Osteoblast (primary cell): ENCODE results near the gene ZNF148. TPM values are rescaled to one million over a fixed set of nuclear protein-coding genes. Genes with fewer than 3 reads are reported as not detected.

Experiments
- DNase-seq: peaks from one replicate; pipeline ENCODE4 v3.0.0; 2011; ENCODE audit warnings: low spot score, mixed read lengths; ENCODE audit not compliant: insufficient read length; ENCODE audit errors: missing footprints
- H2AFZ ChIP-seq: 2 replicates; pipeline ENCODE4 v1.6.0; 2011; ENCODE audit warnings: mild to moderate bottlenecking, low read length
- H3K27ac ChIP-seq: 2 replicates; pipeline ENCODE4 v1.5.1; 2011; ENCODE audit warnings: mild to moderate bottlenecking, low read depth, low read length, moderate library complexity
- H3K27me3 ChIP-seq: 2 replicates; pipeline ENCODE4 v1.6.0; 2012; ENCODE audit warnings: mild to moderate bottlenecking, control low read depth, inconsistent platforms, low read length, moderate library complexity; ENCODE audit not compliant: insufficient read depth
- H3K36me3 ChIP-seq: 2 replicates; pipeline ENCODE4 v1.5.1; 2011; ENCODE audit warnings: mild to moderate bottlenecking, low read length, control low read depth, moderate library complexity; ENCODE audit not compliant: insufficient read depth
- H3K4me1 ChIP-seq: 2 replicates; pipeline ENCODE4 v1.5.1; 2011; ENCODE audit warnings: mild to moderate bottlenecking, low read length, control low read depth, moderate library complexity; ENCODE audit not compliant: insufficient read depth
- H3K4me2 ChIP-seq: 2 replicates; pipeline ENCODE4 v1.6.0; 2011; ENCODE audit warnings: mild to moderate bottlenecking, low read length; ENCODE audit not compliant: insufficient read depth
- H3K4me3 ChIP-seq: fragments of 200-600 bp; sonication (generic); 3 replicates; pipeline ENCODE4 v1.5.1; 2012; ENCODE audit warnings: mild to moderate bottlenecking, low read length, inconsistent platforms; ENCODE audit not compliant: insufficient read depth
- H3K79me2 ChIP-seq: 2 replicates; pipeline ENCODE4 v1.6.0; 2012; ENCODE audit warnings: mild to moderate bottlenecking, low read length, control low read depth, inconsistent platforms; ENCODE audit not compliant: insufficient read depth
- H3K9me3 ChIP-seq: 2 replicates; pipeline ENCODE4 v1.5.1; 2011; ENCODE audit warnings: low read depth, low read length, control low read depth
- H4K20me1 ChIP-seq: 2 replicates; pipeline ENCODE4 v1.6.0; 2012; ENCODE audit warnings: mild to moderate bottlenecking, low read length, control low read depth; ENCODE audit not compliant: insufficient read depth
- CTCF ChIP-seq: IDR thresholded peaks from 2 replicates; pipeline ENCODE4 v1.5.1; 2011; ENCODE audit warnings: mild to moderate bottlenecking, low read depth, low read length, moderate library complexity; ENCODE audit errors: extremely low read depth
- total RNA-seq: library from RNA; depleted of rRNA; stranded (reverse); fragments of >200 nt; gene quantifications from 2 replicates; pipeline ENCODE4 v1.2.3, GENCODE V29; 2012

Gene ZNF148
- total RNA-seq, 1 donor, result 38.4 TPM

GRCh38 chr3:125191256-125191655, 183.9 kb downstream of the ZNF148 start:
- H3K4me1 ChIP-seq, result peaks cover 6% of the 10 kb centered on the region

GRCh38 chr3:125190786-125191185, 184.3 kb downstream of the ZNF148 start:
- no peak overlapping the region for H3K4me2 ChIP-seq

More at GRCh38 chr3:125191256-125191655, 183.9 kb downstream of the ZNF148 start:
- DNase-seq, result no peak
- Histone ChIP-seq H3K4me3 (no peak overlapping the region), H2AFZ (no peak overlapping the region), H3K79me2 (no peaks in the 10 kb centered on the region), H3K9me3 (no peaks in the 10 kb centered on the region), H3K36me3 (no peaks in the 10 kb centered on the region), H3K4me2 (no peak overlapping the region), H4K20me1 (no peaks in the 10 kb centered on the region), H3K27me3 (no peaks in the 10 kb centered on the region), H3K27ac (no peak overlapping the region)
- no peak for TF ChIP-seq CTCF

GRCh38 chr3:125189378-125190165, 185.6 kb downstream of the ZNF148 start:
- H3K9me3 ChIP-seq, result no peaks in the 10 kb centered on the region
- H3K4me2 ChIP-seq, result no peak overlapping the region
- H3K27me3 ChIP-seq, result no peaks in the 10 kb centered on the region
- H3K36me3 ChIP-seq, result no peaks in the 10 kb centered on the region
- no peak overlapping the region for H2AFZ ChIP-seq
- no peak overlapping the region for H3K4me3 ChIP-seq
- DNase-seq, result no peak
- TF ChIP-seq CTCF, result no peak
- no peaks in the 10 kb centered on the region for H4K20me1 ChIP-seq
- peaks cover 10% of the 10 kb centered on the region for H3K4me1 ChIP-seq
- H3K27ac ChIP-seq, result no peak overlapping the region
- no peaks in the 10 kb centered on the region for H3K79me2 ChIP-seq

More at GRCh38 chr3:125190786-125191185, 184.3 kb downstream of the ZNF148 start:
- Histone ChIP-seq H2AFZ (no peak overlapping the region), H3K79me2 (no peaks in the 10 kb centered on the region), H3K9me3 (no peaks in the 10 kb centered on the region), H3K4me1 (peaks cover 10% of the 10 kb centered on the region), H3K27ac (no peak overlapping the region), H3K4me3 (no peak overlapping the region), H3K27me3 (no peaks in the 10 kb centered on the region), H3K36me3 (no peaks in the 10 kb centered on the region), H4K20me1 (no peaks in the 10 kb centered on the region)
- TF ChIP-seq CTCF, result no peak
- no peak for DNase-seq

- H4K20me1 ChIP-seq, result no peaks in the 10 kb centered on the region
Observed at GRCh38 chr3:125188955-125189354, 186.2 kb downstream of the ZNF148 start.

More at GRCh38 chr3:125188955-125189354, 186.2 kb downstream of the ZNF148 start:
- H3K4me1 ChIP-seq, result peaks cover 10% of the 10 kb centered on the region
- H3K9me3 ChIP-seq, result no peaks in the 10 kb centered on the region
- no peaks in the 10 kb centered on the region for H3K79me2 ChIP-seq
- H2AFZ ChIP-seq, result no peak overlapping the region
- H3K4me3 ChIP-seq, result no peak overlapping the region
- no peak overlapping the region for H3K27ac ChIP-seq
- TF ChIP-seq CTCF, result no peak
- no peaks in the 10 kb centered on the region for H3K27me3 ChIP-seq
- H3K36me3 ChIP-seq, result no peaks in the 10 kb centered on the region
- no peak for DNase-seq
- no peak overlapping the region for H3K4me2 ChIP-seq
